UCSD-AML1 (cell line): ENCODE results near the gene NLRC5.
A peak's percentile ranks its signal among the peaks of the same experiment; 100 is the strongest.

Experiments
- DNase-seq: peaks from one replicate; lab custom pipeline; 2025; ENCODE audit not compliant: unreplicated experiment; lab: John Stamatoyannopoulos, UW

The NLRC5 gene, protein sequence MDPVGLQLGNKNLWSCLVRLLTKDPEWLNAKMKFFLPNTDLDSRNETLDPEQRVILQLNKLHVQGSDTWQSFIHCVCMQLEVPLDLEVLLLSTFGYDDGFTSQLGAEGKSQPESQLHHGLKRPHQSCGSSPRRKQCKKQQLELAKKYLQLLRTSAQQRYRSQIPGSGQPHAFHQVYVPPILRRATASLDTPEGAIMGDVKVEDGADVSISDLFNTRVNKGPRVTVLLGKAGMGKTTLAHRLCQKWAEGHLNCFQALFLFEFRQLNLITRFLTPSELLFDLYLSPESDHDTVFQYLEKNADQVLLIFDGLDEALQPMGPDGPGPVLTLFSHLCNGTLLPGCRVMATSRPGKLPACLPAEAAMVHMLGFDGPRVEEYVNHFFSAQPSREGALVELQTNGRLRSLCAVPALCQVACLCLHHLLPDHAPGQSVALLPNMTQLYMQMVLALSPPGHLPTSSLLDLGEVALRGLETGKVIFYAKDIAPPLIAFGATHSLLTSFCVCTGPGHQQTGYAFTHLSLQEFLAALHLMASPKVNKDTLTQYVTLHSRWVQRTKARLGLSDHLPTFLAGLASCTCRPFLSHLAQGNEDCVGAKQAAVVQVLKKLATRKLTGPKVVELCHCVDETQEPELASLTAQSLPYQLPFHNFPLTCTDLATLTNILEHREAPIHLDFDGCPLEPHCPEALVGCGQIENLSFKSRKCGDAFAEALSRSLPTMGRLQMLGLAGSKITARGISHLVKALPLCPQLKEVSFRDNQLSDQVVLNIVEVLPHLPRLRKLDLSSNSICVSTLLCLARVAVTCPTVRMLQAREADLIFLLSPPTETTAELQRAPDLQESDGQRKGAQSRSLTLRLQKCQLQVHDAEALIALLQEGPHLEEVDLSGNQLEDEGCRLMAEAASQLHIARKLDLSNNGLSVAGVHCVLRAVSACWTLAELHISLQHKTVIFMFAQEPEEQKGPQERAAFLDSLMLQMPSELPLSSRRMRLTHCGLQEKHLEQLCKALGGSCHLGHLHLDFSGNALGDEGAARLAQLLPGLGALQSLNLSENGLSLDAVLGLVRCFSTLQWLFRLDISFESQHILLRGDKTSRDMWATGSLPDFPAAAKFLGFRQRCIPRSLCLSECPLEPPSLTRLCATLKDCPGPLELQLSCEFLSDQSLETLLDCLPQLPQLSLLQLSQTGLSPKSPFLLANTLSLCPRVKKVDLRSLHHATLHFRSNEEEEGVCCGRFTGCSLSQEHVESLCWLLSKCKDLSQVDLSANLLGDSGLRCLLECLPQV (N-terminal part only)

DNA sequence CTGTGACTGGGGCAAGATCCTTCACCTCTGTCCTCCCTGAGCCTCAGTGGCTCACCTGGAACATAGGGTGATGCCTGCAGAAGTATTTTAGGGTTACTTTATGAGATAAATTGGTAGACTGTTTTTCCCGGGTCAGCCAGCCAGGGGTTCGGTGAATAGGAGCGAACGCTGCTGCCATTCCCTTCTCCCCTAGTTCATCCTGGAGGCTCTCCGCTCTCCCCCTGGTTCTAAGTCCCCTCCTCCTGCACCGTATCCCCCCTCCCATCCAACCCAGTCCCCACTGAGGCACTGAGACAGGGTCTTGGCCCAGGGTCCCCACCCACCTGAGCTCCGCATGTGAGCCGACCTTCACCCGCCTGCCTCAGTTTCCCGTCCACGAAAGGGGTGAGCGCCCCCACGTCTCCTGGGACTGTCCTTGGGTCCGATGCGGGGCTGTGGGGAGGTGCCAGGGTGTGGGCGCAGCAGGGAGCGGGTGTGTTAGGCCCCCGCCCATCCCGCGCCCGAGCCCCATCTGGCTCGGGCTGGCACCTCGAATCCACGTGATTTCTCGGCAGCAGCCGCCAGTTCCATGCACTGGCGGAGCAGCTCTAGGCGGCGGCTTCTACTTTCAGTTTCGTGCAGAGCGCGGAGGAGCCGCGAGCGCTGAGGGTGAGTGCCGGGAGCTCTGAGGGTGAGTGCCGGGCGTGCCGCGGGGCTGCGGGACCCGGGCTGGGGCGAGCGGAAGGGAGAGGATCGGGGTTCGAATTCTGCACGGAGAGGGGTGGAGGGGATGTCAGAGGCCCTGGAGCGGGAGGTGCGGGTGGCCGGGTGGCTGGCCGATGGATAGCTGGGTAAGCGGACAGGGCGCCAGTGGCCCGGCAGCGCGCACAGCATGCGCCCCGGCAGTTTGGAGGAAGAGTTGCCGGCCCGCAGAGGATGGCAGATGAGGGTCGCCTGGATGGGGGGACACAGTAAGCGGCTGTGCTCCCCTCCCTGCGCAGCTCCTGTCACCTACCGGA is at the start of gene NLRC5:
TSS of gene NLRC5 (plus strand) at position 610 of the 998 bp plus-strand sequence. CDS start 31,156 bp downstream, outside the sequence.
- peak; percentile 82 for DNase-seq

DNA sequence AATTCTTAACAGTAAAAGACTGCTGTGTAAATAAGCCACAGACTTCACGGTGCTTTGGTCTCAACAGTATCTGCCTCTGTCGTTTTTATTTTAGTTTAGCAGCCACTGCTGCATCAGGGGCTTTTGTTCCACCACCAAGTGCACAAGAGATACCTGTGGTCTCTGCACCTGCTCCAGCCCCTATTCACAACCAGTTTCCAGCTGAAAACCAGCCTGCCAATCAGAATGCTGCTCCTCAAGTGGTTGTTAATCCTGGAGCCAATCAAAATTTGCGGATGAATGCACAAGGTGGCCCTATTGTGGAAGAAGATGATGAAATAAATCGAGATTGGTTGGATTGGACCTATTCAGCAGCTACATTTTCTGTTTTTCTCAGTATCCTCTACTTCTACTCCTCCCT is 49.6 kb upstream of the NLRC5 start:
- no peak for DNase-seq

DNA sequence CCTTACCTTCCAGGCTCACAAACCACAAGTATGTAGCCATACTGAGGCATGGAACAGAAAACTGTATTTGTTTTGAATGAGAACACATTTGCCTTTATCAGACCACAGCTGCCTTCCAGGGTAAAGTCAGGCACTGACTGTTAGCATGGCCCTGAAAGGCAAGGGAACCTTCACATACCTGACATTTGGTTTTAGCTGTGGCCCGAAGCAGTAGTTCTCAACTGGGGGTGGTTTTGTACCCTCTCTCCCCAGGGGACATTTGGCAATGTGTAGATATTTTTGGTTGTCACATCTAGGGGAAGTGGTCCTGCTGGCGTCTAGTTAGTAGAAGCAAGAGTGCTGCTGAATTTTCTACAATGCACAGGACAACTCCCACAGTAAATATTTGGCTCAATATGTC is 48.3 kb upstream of the NLRC5 start:
- DNase-seq = no peak

DNA sequence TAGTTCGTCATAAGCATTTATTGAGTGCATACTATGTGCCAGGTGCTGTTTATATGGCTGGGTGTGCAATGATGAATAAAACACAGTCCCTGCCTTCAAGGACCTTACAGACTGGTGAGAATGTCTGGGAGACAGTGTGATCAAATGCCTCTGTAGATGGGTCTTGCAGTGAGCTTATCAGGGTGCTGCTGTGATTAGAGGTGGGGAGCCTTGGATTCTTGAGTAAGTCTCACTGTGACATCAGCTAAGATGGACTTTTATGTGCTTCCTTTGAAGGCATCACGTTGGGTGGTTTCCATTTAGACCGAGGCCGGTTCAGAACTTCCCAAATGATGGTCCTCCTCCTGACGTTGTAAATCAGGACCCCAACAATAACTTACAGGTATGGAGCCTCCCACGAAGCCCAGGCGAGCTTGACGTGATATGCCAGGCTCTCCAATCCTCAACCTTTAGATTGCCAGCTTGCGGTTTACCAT is 47.5 kb upstream of the NLRC5 start:
- DNase-seq = no peak

DNA sequence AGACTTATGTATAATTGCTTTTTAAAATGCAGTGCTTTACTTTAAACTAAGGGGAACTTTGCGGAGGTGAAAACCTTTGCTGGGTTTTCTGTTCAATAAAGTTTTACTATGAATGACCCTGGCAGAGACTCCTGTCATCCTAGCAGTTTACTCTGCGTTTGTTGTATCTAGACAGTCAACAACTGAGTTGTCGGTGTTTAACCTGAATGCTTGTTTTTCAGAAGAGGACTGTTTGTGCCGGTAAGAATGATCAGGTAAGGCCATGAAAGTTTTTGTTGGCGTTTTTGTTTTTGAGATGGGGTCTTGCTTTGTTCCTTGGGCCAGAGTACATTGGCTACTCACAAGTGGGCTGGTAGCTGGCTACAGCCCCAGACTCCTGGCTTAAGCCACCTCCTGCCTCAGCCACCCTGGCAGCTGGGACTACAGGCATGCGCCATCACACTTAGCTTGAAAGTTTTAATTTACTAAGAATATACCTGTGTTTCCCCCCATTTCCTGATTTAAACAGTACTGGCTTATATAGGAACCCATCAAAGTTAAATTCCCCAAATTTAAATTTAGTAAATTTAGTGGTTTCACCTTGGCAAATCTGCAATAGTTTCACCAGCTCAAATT is 45.5 kb upstream of the NLRC5 start:
- no peak for DNase-seq

DNA sequence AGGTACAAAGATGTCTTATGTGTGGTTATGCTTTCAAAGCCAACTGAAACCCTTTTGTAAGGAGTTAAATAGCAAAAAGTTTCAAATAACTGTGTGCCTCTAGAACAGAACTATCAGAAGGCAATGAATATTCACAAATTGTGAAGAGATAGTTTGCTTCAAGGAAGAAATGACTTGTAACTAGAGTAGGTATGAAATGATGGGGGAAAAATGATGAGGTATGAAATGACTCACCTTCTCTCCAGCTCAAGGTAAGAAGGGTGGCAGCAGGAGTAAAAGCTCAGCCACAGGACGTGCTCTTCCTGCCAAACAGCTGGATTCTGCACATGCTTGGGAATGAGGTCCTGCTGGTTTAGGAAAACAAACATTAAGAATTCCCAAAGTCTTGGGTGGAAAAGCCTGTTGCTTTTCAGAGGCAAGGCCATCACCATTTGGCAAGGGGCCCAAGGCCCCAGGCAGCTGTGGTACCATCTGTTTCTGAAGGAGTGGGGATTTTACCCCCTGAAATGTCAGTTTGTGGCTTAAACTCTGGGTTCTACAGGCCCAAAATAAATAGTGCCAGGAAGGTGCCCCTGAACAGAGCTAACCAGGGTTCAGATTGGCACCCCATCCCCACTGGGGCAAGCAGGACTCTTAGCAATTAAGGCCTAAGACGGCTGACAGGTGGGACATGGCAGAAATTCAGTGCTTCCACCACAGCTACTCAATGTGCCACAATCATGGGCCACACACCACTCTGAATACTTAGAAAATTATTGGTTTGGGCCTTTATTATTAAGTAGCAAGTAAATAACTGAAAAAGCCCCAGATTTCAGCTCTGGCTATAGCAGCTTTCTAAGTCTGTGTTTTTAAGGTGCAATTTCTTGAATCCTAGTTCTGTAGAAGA is 44.2 kb upstream of the NLRC5 start:
- no peak for DNase-seq

DNA sequence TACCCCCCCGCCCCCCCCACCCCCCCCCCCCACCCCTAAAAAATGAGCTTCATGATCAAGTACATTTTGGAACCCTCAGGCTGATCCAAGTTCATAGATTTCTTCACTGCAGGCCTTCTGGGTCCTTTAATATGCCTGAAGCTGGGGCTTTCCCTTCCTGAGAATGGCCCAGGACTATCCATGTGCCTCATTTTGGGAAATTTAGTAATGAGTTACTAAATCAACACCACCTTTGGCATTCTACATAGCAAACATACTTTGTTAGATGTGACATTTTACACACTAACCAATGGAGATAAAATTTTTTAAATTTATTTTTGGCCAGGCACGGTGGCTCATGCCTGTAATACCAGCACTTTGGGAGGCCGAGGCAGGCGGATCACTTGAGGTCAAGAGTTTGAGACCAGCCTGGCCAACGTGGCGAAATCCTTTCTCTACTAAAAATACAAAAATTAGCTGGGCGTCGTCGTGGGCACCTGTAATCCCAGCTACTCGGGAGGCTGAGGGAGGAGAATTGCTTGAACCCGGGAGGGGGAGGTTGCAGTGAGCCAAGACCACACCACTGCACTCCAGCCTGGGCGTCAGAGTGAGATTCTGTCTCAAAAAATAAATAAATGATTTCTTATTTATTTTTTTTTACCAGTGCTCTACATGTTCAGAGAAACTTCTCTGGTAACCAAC is 43.4 kb upstream of the NLRC5 start:
- no peak for DNase-seq

DNA sequence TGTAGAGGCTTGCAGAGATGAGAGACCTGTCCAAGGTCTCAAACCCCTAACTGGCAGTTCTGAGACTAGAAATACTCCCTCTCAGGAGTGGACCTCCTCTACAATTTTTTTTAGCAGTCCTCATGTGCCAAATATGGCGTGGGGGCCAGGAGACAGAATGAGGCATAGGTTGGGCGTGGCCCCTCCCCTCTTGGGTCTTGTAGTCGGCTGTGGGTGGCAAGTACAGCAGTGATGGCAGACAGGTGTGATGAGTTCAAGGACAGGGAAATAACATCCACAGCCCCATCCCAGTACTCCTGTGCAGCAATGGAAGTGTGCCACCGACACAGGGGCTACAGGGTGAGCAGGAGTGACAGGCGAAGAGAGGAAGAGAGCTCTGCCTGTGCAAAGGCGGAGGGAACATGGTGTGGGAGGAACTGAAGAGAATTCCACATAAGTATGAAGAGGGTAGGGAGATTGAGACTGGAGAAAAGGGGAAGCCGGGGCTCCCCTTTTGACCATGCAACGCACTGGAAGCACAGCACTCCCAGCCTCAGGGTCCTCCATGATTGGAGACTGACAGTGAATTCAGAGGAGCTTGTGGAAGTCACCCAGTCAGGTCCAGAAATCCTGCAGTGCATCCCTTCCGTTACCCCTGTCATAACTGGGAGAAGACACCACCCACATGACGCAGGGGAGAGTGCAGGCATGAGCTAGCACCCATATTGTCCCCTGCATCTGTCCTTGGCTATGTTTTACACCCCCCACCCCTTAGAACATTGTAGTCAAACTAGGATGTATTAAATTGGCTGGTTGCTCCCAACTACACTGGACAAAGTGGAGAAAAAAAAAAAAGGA is 42.4 kb upstream of the NLRC5 start:
- DNase-seq = no peak

DNA sequence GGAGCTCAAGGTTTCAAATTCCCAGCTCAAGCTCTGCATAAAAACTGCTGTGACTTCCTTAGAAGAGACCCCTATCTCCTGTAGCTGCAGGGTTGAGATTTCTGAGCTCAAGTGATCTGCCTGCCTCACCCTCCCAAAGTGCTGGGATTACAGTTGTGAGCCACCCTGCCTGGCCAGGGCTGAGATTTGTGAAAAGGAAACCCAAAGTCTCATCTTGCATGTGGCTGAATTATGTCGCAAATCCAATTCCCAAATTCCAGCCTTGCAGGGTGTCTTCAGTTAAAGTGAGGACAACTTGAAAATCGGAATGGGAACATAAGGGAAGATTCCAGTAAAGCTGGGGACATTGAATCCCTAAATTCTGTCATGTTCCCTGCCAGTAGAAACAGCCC is 41.8 kb upstream of the NLRC5 start:
- no peak for DNase-seq

DNA sequence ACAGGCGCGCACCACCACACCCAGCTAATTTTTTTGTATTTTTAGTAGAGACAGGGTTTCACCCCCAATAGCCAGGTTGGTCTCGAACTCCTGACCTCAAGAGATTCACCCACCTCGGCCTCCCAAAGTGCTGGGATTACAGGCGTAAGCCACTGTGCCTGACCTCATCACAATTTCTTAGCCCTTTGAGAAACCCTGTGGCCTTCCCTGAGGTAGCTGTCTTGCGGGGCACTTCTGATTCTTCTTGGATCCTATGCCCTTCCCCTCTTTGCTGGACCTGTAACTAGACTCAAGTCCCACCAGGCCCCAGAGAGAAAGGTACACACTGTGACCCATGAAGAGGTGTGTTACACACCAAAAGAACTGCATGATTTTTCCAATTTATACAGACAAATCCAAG is 41.1 kb upstream of the NLRC5 start:
- DNase-seq = no peak

DNA sequence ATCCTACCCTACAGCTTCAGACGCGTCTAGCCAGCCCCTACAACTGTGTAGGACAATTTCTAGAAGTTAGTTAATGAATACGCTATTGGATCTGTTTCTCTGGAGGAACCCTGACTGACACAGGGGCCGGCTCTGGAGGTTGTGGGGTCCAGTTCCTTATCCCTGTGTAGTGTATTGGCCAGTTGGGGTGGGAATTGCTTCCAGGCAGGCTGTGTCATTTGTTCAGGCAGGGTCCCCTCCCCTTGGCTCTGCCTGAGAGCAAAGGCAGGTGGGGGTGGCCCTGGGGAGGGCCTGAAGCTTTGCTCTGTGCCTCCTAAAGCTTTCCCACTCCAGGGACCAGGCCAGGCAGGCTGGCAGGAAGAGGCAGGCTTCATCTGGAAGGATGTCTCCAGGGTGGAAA is 39.3 kb upstream of the NLRC5 start:
- DNase-seq = no peak

DNA sequence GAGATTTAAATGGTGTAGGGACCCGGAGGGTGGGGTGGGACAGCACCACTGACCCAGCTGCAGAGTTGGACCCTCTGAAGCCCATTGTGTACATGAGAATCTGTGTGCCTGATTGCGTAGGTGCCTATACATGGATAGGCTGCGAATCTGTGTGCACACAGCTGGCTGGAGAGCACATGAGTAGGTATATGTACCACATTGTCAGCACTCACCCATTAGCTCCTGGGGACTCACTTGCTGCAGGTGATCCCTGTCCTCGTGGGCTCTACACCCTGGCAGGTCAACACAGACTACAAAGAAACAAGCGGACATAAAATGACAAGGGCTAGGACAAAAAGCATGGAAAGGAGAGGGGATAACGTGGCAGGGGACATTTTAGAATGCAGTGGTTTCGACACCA is 38.9 kb upstream of the NLRC5 start:
- no peak for DNase-seq

DNA sequence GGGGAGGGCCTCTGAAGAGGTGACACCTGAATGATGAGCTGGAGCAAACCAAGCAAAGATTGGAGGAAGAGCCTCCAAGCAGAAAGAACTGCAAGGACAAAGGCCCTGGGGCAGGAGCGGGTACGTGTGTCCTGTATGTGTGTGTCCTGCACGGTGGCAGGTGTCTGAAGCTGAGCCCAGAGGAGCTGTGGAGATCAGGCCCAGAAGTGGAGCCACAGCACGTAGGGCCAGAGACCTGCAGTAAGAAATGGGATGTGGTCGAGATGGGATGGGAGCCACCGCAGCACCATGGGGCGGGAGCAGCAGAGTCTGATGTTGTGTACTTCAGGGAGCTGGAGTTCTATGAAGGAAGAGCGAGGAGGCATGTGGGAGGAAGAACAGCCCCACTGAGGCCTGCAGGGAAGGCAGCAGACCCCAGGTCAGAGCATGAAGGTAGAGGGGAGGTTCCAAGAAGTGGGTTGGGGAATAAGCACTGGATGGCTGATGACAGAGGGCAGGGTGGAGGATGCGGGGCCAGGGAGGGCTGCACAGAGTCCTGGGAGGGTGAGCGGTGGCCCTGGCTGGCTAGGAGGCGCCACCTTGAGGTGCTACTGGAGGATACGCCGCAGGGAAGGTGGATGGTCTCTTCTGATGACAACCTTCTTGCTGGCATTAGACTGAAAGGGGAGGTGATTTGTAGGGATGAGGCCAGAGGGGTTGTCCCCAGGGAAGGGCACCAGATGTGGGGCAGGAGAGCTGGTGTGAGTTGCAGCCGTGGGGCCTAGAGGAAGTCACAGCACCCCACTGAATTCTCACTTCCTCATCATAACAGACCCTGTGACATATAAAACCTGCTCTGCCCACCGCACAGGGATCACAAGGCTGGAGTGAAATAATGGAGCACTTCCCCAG is 38.2 kb upstream of the NLRC5 start:
- DNase-seq = peak; percentile 55

DNA sequence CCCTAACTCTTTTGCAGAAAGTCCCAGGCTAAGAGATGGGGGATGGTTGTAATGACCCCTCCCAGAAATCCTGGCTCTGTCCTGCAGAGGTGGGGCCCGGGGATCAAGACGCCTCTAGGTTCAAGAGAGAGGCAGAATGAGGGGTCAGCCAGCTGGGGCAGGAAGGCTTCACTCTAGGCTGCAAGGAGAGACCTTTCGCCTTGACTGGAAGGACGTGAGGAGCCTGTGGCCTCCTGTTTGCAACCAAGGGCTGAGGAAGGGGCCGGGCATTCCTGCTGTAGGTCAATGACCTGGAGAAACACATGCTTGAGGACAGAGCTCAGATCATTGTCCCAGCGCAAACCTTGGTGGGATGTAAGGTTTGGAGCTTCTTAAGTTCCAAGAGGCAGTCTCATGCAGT is 36.4 kb upstream of the NLRC5 start:
- DNase-seq = no peak

DNA sequence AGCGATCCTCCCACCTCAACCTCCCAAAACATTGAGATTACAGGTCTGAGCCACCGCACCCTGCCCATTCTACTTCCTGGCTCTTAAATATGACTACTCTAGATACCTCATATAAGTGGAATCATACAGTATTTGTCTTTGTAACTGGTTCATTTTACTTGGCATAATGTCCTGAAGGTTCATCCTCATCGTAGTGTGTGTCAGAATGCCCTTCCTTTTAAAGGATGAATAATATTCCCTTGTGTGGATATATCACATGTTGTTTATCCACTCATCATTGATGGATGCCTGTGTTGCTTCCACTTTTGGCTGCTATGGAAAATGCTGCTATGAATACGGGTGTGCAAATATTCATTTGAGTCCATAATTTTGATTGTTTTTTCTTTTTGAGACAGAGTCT is 33.3 kb upstream of the NLRC5 start:
- no peak for DNase-seq

DNA sequence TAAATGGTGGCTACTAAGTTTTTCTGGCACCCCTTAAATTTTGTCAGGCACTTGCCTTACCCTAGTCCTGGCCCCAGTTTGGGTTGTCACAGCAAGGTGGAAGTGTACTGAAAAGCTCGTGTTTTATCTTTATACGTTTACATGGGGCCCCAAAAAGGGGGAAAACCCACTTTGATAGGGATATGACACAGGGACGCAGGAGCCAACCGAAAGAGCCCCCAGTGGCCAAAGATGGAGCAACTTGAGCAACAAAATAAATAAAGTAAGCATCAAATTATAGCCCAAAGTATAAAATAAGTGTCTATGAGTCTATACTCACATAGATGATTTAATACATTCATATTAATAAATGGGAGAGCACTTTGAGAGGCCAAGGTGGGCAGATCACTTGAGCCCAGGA is 32.6 kb upstream of the NLRC5 start:
- no peak for DNase-seq
